Measurements from ENCODE around the gene ACSL6. TPM values are rescaled to one million over a fixed set of nuclear protein-coding genes. Genes with fewer than 3 reads are reported as not detected.

ACSL6 gene
- polyA plus RNA-seq, 2 of the 4 experiments (the other 2 are of a cell fraction): 0.06 to 0.09 TPM

DNA sequence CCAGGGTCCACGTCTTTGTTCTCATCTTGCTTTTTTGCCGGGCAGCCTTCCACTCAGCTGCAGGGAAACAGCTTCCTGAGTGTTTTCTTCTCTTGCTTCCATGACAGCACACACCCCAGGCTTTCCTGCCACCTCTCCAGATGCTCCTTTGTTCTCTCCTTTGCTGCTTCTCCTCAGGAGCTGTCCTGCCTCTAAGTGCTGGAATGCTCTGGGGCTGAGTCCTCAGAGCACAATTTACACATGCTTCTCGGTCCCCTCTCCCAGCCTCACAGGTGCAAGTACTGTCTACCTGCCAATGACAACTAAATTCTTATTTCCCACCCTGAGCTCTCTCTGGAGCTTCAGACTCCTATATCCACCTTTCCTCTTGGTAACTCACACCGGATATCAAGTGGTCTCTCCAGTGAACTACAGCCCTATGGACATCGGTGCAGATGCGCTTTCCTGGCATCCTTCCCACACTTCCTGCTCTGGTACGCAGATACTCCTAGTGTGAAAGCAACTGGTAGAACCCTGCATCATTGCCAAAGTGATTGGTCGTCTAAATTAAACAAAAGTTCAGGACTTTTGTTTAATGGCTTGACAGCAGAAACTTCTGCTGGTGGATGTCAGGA, 13.4 kb upstream of the ACSL6 start:
- Histone ChIP-seq H3K4me3 (no peak overlapping the region), H3K27ac (no peak overlapping the region), H3K9me3 (no peaks in the 10 kb centered on the region), H3K4me1 (no peaks in the 10 kb centered on the region), H3K4me2 (no peak overlapping the region)
- ChIA-PET POLR2A (no interaction called here), CTCF (interaction anchor here (1.3 kb wide), 1 partner anchor 17 kb away, joined by 7 read pairs; no protein-coding TSS in a partner anchor)
- no peak; a peak in 1 of 6 replicates for ATAC-seq
- TF ChIP-seq ZNF302 (CRISPR knock-in tag; IDR thresholded peaks at IDR 0.05): no peak
- TF ChIP-seq FOSB (CRISPR knock-in tag; IDR thresholded peaks at IDR 0.05): no peak
- no peak for TF ChIP-seq NPAS2 (CRISPR knock-in tag; IDR thresholded peaks at IDR 0.05; ENCODE audit: borderline replicate concordance)
- TF ChIP-seq, protein P1, sequence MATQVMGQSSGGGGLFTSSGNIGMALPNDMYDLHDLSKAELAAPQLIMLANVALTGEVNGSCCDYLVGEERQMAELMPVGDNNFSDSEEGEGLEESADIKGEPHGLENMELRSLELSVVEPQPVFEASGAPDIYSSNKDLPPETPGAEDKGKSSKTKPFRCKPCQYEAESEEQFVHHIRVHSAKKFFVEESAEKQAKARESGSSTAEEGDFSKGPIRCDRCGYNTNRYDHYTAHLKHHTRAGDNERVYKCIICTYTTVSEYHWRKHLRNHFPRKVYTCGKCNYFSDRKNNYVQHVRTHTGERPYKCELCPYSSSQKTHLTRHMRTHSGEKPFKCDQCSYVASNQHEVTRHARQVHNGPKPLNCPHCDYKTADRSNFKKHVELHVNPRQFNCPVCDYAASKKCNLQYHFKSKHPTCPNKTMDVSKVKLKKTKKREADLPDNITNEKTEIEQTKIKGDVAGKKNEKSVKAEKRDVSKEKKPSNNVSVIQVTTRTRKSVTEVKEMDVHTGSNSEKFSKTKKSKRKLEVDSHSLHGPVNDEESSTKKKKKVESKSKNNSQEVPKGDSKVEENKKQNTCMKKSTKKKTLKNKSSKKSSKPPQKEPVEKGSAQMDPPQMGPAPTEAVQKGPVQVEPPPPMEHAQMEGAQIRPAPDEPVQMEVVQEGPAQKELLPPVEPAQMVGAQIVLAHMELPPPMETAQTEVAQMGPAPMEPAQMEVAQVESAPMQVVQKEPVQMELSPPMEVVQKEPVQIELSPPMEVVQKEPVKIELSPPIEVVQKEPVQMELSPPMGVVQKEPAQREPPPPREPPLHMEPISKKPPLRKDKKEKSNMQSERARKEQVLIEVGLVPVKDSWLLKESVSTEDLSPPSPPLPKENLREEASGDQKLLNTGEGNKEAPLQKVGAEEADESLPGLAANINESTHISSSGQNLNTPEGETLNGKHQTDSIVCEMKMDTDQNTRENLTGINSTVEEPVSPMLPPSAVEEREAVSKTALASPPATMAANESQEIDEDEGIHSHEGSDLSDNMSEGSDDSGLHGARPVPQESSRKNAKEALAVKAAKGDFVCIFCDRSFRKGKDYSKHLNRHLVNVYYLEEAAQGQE (IDR thresholded peaks at IDR 0.05): peak; percentile 74
- TF ChIP-seq, protein P2, sequence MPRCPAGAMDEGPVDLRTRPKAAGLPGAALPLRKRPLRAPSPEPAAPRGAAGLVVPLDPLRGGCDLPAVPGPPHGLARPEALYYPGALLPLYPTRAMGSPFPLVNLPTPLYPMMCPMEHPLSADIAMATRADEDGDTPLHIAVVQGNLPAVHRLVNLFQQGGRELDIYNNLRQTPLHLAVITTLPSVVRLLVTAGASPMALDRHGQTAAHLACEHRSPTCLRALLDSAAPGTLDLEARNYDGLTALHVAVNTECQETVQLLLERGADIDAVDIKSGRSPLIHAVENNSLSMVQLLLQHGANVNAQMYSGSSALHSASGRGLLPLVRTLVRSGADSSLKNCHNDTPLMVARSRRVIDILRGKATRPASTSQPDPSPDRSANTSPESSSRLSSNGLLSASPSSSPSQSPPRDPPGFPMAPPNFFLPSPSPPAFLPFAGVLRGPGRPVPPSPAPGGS (IDR thresholded peaks at IDR 0.05): no peak
- no peak for TF ChIP-seq ZSCAN20 (CRISPR knock-in tag; IDR thresholded peaks at IDR 0.05)
- DNase-seq (ENCODE audit: low read depth in 1 of 2, low spot score in 1 of 2): no peak
- 33% methylated on average over 8 of the region's 8 CpGs for WGBS (ENCODE audit: missing lambda C conversion rate)
- no peak for FAIRE-seq

DNA sequence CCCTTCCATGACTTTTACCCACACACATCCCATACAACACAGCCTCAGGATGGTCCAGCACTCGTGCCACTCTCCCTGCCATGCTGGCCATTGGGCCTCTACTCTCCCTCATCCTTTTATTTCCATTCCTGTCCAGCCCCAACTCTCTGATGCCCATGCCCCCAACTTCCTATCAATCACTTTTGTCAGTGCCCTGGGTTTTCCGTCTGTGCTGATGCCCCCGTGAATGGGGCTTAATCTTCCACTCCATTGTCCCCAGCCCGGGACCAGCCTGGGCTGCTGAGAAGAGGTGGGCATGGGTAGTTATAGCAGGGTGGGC, 12.6 kb upstream of the ACSL6 start:
- ChIA-PET CTCF (interaction anchor here (1.5 kb wide), 1 partner anchor 435 kb away, joined by 7 read pairs; no protein-coding TSS in a partner anchor), POLR2A (no interaction called here)
- Histone ChIP-seq H3K4me3 (no peak overlapping the region), H3K9me3 (no peaks in the 10 kb centered on the region), H3K27ac (no peak overlapping the region), H3K4me2 (no peak overlapping the region), H3K4me1 (no peaks in the 10 kb centered on the region)
- DNase-seq (ENCODE audit: low read depth in 1 of 2, low spot score in 1 of 2) (no peak), ATAC-seq (no peak), FAIRE-seq (no peak)
- TF ChIP-seq ZFP36 (IDR thresholded peaks at IDR 0.05; ENCODE audit: borderline replicate concordance, partially characterized antibody): no peak
- no peak for TF ChIP-seq TFCP2L1 (CRISPR knock-in tag; IDR thresholded peaks at IDR 0.05)
- TF ChIP-seq TP53 (CRISPR knock-in tag; IDR thresholded peaks at IDR 0.05): no peak
- TF ChIP-seq SMC3 (IDR thresholded peaks at IDR 0.05): no peak
- TF ChIP-seq, protein P3, sequence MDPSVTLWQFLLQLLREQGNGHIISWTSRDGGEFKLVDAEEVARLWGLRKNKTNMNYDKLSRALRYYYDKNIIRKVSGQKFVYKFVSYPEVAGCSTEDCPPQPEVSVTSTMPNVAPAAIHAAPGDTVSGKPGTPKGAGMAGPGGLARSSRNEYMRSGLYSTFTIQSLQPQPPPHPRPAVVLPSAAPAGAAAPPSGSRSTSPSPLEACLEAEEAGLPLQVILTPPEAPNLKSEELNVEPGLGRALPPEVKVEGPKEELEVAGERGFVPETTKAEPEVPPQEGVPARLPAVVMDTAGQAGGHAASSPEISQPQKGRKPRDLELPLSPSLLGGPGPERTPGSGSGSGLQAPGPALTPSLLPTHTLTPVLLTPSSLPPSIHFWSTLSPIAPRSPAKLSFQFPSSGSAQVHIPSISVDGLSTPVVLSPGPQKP (IDR thresholded peaks at IDR 0.05; ENCODE audit: low read depth, low read length): no peak
- WGBS (ENCODE audit: missing lambda C conversion rate): 15% methylated on average over 3 of the region's 4 CpGs

DNA sequence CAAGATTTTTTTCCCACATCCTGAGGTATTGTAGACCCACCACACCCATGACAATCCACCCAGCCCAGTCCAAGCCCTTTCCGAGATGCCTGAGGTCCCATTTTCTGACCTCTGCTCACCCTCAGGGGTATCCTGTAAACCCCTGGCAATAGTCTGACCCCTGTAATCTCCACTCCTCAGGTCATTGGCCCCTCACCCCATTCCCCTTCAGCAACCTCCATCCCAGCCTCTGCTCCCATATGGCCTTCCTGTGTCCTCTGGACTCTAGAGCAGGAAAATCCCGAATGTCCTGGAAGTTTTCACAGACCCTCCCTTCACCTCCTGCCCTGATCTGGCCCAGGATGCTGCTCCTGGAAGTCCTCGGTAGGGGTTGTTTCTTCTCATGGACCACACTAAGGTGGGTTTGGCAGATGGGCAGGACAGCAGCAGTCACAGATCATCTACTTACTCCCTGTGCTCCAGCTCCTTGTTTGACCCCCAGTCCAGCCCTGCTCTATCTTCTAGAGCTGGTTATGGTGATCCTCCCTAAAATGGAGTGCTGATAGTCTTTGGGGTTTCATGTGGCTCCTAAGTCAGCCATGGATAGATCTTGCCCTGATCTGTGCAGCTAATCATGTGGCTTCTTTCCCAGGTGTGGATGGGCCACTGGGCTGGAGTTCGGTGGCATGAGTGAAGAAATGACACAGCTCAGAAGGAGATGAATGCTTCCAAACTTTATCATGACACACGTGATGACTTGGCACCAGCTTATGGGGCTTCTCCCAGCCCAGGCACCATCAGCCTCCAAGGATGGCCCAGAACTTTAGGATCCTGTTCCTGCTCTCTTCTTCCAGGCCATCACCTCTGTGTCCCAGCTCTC, 12.0 kb upstream of the ACSL6 start:
- FAIRE-seq (no peak), DNase-seq (ENCODE audit: low read depth in 1 of 2, low spot score in 1 of 2) (no peak), ATAC-seq (no peak)
- 28% methylated on average over 5 of the region's 5 CpGs for WGBS (ENCODE audit: missing lambda C conversion rate)
- POLR2A ChIA-PET: no interaction called here
- TF ChIP-seq MAZ (IDR thresholded peaks at IDR 0.05; ENCODE audit: borderline replicate concordance, low read depth, low read length) (no peak), HOXA7 (CRISPR knock-in tag; IDR thresholded peaks at IDR 0.05) (no peak), HDAC2 (IDR thresholded peaks at IDR 0.05) (no peak), RARB (CRISPR knock-in tag; IDR thresholded peaks at IDR 0.05) (no peak), SMC3 (IDR thresholded peaks at IDR 0.05) (no peak), MYC (IDR thresholded peaks at IDR 0.05; ENCODE audit: borderline replicate concordance, low read length) (no peak), EHF (CRISPR knock-in tag; IDR thresholded peaks at IDR 0.05) (no peak), POLR2A (IDR thresholded peaks at IDR 0.05; ENCODE audit: low read length) (no peak), CHD4 (IDR thresholded peaks at IDR 0.05; ENCODE audit: borderline replicate concordance) (no peak), ZC3H11A (IDR thresholded peaks at IDR 0.05) (no peak)
- TF ChIP-seq, protein P2 (IDR thresholded peaks at IDR 0.05): no peak
- CTCF ChIA-PET: interaction anchor here (1.2 to 1.6 kb wide), 3 partner anchors 11 to 434 kb away, joined by 3 to 7 read pairs (median 3); no protein-coding TSS in a partner anchor
- no peak overlapping the region for H3K27ac ChIP-seq
- no peak overlapping the region for H3K4me2 ChIP-seq
- no peaks in the 10 kb centered on the region for H3K9me3 ChIP-seq
- H3K4me3 ChIP-seq: no peak overlapping the region
- no peaks in the 10 kb centered on the region for H3K4me1 ChIP-seq
